Panc1 (cell line): Measurements from ENCODE around the gene SLC4A9. TPM values are rescaled to one million over a fixed set of nuclear protein-coding genes. Genes with fewer than 3 reads are reported as not detected.

Experiments
- ATAC-seq: fragments of 200-7000 bp; cut with Tn5 transposase; 2 replicates; pipeline ENCODE4 v1.9.1; 2020; ENCODE audit warnings: mild to moderate bottlenecking, moderate library complexity
- BruUV-seq: library from RNA; stranded (reverse); fragments of 400-500 nt; replicated peaks from 2 replicates; lab custom pipeline; 2021; lab: Mats Ljungman, UMichigan
- CTCF ChIA-PET: fragments of 300-600 bp; sonication (Branson Sonifier 250); formaldehyde crosslinking; loops from one replicate; lab custom pipeline; 2022; ENCODE audit warnings: antibody characterized with exemption; lab: Charles Lee
- POLR2A ChIA-PET: fragments of 300-600 bp; sonication (Branson Sonifier 250); formaldehyde crosslinking; loops from one replicate; lab custom pipeline; 2022; ENCODE audit warnings: antibody characterized with exemption; lab: Charles Lee
- DNase-seq: peaks from one replicate; pipeline ENCODE4 v3.0.0-alpha.2; 2010; ENCODE audit warnings: low read depth, low spot score
- H3K27ac ChIP-seq: 2 replicates; pipeline ENCODE4 v1.5.1; 2011; ENCODE audit warnings: mild to moderate bottlenecking, low read length, inconsistent platforms
- H3K27me3 ChIP-seq: fragments of 200-500 bp; sonication (Bioruptor generic); 2 replicates; pipeline ENCODE4 v1.6.0; 2014; ENCODE audit warnings: low read length, inconsistent platforms; ENCODE audit not compliant: control insufficient read depth, insufficient read depth
- H3K36me3 ChIP-seq: fragments of 200-500 bp; sonication (Bioruptor generic); 2 replicates; pipeline ENCODE4 v1.5.1; 2014; ENCODE audit warnings: inconsistent platforms, mild to moderate bottlenecking, low read length, moderate library complexity; ENCODE audit not compliant: control insufficient read depth, insufficient read depth
- H3K4me1 ChIP-seq: 2 replicates; pipeline ENCODE4 v1.5.1; 2011; ENCODE audit warnings: inconsistent platforms, mild to moderate bottlenecking, low read length, moderate library complexity; ENCODE audit not compliant: control insufficient read depth, insufficient read depth
- H3K4me3 ChIP-seq, 2 experiments: 2 replicates each; pipeline ENCODE4 v1.5.1; 2011 to 2012; ENCODE audit warnings: low read depth in 2 of 2, low read length in 2 of 2, mild to moderate bottlenecking in 2 of 2, inconsistent platforms in 1 of 2, moderate library complexity in 1 of 2
- H3K9me3 ChIP-seq: fragments of 200-500 bp; sonication (Bioruptor generic); 2 replicates; pipeline ENCODE4 v1.5.1; 2014; ENCODE audit warnings: low read depth, mild to moderate bottlenecking, inconsistent platforms, low read length, moderate library complexity; ENCODE audit not compliant: control insufficient read depth, insufficient read depth
- POLR2AphosphoS5 ChIP-seq: IDR thresholded peaks from 2 replicates; pipeline ENCODE4 v1.6.1; 2012; ENCODE audit warnings: mild to moderate bottlenecking, low read depth, low read length, moderate library complexity
- SIN3A ChIP-seq: IDR thresholded peaks from 2 replicates; pipeline ENCODE4 v1.6.1; 2012; ENCODE audit warnings: low read depth, mild to moderate bottlenecking, low read length, moderate library complexity, borderline replicate concordance; ENCODE audit not compliant: insufficient read depth
- TCF7L2 ChIP-seq: IDR thresholded peaks from 2 replicates; pipeline ENCODE4 v1.6.1; 2011; ENCODE audit warnings: mild to moderate bottlenecking, low read depth, low read length, inconsistent platforms
- in situ Hi-C: cut with HindIII; loops from 2 replicates; pipeline ENCODE4 v1.10.0; 2016; ENCODE audit warnings: low sequenced_read_pairs, low pct_unique_long_range_greater_than_20kb
- intact Hi-C: fragments of 100-400 bp; cut with micrococcal nuclease; formaldehyde crosslinking; loops from one replicate; pipeline ENCODE4 v1.10.0; 2022; ENCODE audit not compliant: unreplicated experiment
- total RNA-seq: library from RNA; stranded (reverse); gene quantifications from one replicate; pipeline ENCODE4 v1.2.1, GENCODE V29; 2021; ENCODE audit not compliant: unreplicated experiment
- TF ChIP-seq, protein P1 (sequence below): fragments of 450-650 bp; IDR thresholded peaks from 2 replicates; pipeline ENCODE4 v1.5.1; 2017; ENCODE audit warnings: mild to moderate bottlenecking
- TF ChIP-seq, protein P2 (sequence below), 2 experiments: IDR thresholded peaks; 2 replicates each; pipeline ENCODE4 v1.6.1; 2011 to 2012; ENCODE audit warnings: low read depth in 2 of 2, control low read depth in 1 of 2, low read length in 1 of 2, mild to moderate bottlenecking in 1 of 2, moderate library complexity in 1 of 2; ENCODE audit not compliant: insufficient read depth in 1 of 2

SLC4A9 gene
- total RNA-seq, 1 experiment from 2014 or later = not detected

DNA sequence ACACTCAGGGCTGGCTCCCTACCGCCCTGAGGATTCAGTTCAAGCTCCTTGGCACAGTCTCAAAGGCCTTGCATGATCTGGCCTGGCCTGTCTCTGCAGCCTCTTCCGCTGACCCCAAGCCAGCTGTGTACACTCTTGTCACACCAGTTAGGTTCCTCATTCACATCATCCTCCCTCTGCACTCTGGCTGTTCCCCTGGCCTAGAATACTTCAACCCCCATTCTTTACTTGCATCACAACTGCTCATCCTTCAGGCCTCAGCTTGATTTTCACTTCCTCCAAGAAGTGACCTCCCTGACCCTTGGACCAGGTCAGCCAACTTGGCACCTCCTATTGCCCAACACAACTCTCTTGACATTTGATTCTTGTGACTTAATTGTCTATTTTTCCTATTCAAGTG is 38.2 kb upstream of the SLC4A9 start:
- H3K4me3 ChIP-seq = no peak overlapping the region
- ChIA-PET POLR2A (no interaction called here), CTCF (no interaction called here)
- no peak overlapping the region for H3K27ac ChIP-seq
- TF ChIP-seq TCF7L2 (no peak), POLR2AphosphoS5 (no peak), SIN3A (no peak)
- TF ChIP-seq, protein P1, sequence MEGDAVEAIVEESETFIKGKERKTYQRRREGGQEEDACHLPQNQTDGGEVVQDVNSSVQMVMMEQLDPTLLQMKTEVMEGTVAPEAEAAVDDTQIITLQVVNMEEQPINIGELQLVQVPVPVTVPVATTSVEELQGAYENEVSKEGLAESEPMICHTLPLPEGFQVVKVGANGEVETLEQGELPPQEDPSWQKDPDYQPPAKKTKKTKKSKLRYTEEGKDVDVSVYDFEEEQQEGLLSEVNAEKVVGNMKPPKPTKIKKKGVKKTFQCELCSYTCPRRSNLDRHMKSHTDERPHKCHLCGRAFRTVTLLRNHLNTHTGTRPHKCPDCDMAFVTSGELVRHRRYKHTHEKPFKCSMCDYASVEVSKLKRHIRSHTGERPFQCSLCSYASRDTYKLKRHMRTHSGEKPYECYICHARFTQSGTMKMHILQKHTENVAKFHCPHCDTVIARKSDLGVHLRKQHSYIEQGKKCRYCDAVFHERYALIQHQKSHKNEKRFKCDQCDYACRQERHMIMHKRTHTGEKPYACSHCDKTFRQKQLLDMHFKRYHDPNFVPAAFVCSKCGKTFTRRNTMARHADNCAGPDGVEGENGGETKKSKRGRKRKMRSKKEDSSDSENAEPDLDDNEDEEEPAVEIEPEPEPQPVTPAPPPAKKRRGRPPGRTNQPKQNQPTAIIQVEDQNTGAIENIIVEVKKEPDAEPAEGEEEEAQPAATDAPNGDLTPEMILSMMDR = no peak
- TF ChIP-seq, protein P2, sequence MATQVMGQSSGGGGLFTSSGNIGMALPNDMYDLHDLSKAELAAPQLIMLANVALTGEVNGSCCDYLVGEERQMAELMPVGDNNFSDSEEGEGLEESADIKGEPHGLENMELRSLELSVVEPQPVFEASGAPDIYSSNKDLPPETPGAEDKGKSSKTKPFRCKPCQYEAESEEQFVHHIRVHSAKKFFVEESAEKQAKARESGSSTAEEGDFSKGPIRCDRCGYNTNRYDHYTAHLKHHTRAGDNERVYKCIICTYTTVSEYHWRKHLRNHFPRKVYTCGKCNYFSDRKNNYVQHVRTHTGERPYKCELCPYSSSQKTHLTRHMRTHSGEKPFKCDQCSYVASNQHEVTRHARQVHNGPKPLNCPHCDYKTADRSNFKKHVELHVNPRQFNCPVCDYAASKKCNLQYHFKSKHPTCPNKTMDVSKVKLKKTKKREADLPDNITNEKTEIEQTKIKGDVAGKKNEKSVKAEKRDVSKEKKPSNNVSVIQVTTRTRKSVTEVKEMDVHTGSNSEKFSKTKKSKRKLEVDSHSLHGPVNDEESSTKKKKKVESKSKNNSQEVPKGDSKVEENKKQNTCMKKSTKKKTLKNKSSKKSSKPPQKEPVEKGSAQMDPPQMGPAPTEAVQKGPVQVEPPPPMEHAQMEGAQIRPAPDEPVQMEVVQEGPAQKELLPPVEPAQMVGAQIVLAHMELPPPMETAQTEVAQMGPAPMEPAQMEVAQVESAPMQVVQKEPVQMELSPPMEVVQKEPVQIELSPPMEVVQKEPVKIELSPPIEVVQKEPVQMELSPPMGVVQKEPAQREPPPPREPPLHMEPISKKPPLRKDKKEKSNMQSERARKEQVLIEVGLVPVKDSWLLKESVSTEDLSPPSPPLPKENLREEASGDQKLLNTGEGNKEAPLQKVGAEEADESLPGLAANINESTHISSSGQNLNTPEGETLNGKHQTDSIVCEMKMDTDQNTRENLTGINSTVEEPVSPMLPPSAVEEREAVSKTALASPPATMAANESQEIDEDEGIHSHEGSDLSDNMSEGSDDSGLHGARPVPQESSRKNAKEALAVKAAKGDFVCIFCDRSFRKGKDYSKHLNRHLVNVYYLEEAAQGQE (IDR thresholded peaks at IDR 0.05; ENCODE audit: insufficient read depth in 1 of 2, low read depth in 2 of 2, low read length in 1 of 2) = no peak
- H3K27me3 ChIP-seq = no peaks in the 10 kb centered on the region
- no peaks in the 10 kb centered on the region for H3K9me3 ChIP-seq
- DNase-seq = no peak
- intact Hi-C loops = no loop called here
- no TSS peak for BruUV-seq
- peaks cover 16% of the 10 kb centered on the region for H3K4me1 ChIP-seq
- no peak for ATAC-seq
- H3K36me3 ChIP-seq = no peaks in the 10 kb centered on the region
- in situ Hi-C loops = no loop called here

DNA sequence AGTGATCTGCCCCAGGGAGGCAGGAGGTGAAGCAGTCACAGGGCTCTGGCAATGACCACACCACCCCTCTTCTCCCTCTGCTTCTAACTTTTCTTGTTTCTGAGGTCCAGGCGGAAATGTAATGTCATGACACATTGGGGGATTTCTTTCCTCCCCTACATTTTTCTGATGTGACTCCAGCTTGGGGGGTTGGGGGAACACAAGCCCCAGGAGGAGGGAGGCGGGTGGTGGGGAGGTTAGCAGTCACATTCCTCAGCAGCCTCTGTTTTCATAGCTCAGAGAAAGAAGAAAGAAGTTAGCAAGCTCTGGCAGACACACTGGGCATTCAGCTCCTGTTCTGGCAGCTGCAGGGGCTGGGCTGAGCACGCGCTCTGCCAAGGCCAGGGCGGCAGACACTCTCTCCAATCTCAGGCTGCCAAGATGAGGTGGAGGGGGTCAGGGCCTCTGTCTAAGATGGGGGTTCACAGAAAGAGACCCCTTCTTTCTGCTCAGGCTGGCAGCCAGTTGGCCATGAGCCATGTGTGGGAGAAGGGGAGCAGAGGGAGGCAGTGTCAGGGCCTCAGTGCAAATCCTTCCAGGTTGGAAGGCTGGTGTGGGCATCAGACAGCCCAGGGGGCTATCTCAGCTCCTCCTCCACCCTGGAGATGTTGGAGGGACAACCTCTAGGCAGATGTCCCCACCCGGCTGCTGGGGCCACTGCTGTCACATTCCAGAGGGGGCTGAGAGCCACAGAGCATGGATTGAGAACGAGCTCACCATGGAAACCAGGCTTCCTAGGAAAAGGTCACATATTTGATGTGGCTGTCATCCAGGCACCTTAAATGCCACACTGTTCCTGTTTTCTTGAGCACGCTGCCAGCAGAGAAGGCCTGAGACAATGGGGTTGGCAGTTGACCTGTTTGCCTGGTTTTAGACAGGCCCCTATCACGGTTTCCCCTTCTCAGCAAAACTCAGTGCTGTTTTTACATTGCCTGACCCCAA is 37.0 kb upstream of the SLC4A9 start:
- intact Hi-C loops = no loop called here
- H3K4me1 ChIP-seq = peaks cover 16% of the 10 kb centered on the region
- no peak for TF ChIP-seq POLR2AphosphoS5
- TF ChIP-seq, protein P1 = no peak
- no peak for TF ChIP-seq TCF7L2
- TF ChIP-seq, protein P2 (IDR thresholded peaks at IDR 0.05; ENCODE audit: insufficient read depth in 1 of 2, low read depth in 2 of 2, low read length in 1 of 2) = no peak
- no peak for TF ChIP-seq SIN3A
- H3K36me3 ChIP-seq = no peaks in the 10 kb centered on the region
- BruUV-seq = no TSS peak
- ChIA-PET POLR2A (no interaction called here), CTCF (interaction anchor here (1.2 kb wide), 1 partner anchor 23 kb away, joined by 4 read pairs; no protein-coding TSS in a partner anchor)
- no peaks in the 10 kb centered on the region for H3K9me3 ChIP-seq
- peak overlapping the region; percentile 11 for H3K27ac ChIP-seq
- H3K4me3 ChIP-seq = no peak overlapping the region
- in situ Hi-C loops = no loop called here
- no peak for DNase-seq
- H3K27me3 ChIP-seq = no peaks in the 10 kb centered on the region
- ATAC-seq = peak; percentile 86
